Kidney epithelial cell (primary cell): ENCODE measurements around the gene CFAP206. TPM values are rescaled to one million over a fixed set of nuclear protein-coding genes. Genes with fewer than 3 reads are reported as not detected.

Experiments used
- DNase-seq: peaks from one replicate; pipeline ENCODE4 v3.0.0-alpha.2; 2010; ENCODE audit warnings: low read depth
- H3K27me3 ChIP-seq: 2 replicates; pipeline ENCODE4 v1.6.0; 2011; ENCODE audit warnings: low read length; ENCODE audit not compliant: control insufficient read depth, insufficient read depth
- H3K36me3 ChIP-seq: 2 replicates; pipeline ENCODE4 v1.5.1; 2011; ENCODE audit warnings: low read length; ENCODE audit not compliant: control insufficient read depth, insufficient read depth
- H3K4me3 ChIP-seq: 2 replicates; pipeline ENCODE4 v1.5.1; 2011; ENCODE audit warnings: low read depth, mild to moderate bottlenecking, control low read depth, low read length
- total RNA-seq: library from RNA; depleted of rRNA; stranded (reverse); fragments of >200 nt; gene quantifications from 2 replicates; pipeline ENCODE4 v1.2.3, GENCODE V29; 2015
- TF ChIP-seq, protein P1 (sequence below): IDR thresholded peaks from 2 replicates; pipeline ENCODE4 v1.5.1; 2011; ENCODE audit warnings: mild to moderate bottlenecking, moderate library complexity, low read length, control low read depth, inconsistent platforms; ENCODE audit not compliant: insufficient read depth, poor library complexity, severe bottlenecking

Gene CFAP206
- total RNA-seq, 1 donor from 2014 or later, result 0.25 TPM

DNA sequence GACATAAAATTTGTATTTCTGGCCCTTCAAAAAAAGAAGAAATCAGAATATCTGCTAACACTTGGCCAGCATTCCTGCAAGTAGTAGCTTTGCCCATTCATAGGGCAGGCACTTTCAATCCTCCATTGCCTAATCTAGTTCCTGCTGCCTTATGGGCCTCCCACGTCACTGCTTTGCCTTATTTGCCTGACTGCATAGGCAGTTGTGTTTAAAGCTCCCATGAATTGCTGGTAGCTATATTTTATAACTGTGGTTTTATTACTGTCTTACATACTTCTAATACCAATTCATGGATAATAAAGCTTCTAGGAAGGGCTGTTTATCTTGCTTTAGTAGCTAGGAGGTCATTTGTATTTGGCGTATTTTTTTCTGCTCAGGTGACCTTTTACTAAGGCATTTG lies 57.3 kb downstream of the CFAP206 start:
- TF ChIP-seq, protein P1, sequence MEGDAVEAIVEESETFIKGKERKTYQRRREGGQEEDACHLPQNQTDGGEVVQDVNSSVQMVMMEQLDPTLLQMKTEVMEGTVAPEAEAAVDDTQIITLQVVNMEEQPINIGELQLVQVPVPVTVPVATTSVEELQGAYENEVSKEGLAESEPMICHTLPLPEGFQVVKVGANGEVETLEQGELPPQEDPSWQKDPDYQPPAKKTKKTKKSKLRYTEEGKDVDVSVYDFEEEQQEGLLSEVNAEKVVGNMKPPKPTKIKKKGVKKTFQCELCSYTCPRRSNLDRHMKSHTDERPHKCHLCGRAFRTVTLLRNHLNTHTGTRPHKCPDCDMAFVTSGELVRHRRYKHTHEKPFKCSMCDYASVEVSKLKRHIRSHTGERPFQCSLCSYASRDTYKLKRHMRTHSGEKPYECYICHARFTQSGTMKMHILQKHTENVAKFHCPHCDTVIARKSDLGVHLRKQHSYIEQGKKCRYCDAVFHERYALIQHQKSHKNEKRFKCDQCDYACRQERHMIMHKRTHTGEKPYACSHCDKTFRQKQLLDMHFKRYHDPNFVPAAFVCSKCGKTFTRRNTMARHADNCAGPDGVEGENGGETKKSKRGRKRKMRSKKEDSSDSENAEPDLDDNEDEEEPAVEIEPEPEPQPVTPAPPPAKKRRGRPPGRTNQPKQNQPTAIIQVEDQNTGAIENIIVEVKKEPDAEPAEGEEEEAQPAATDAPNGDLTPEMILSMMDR, result no peak
- Histone ChIP-seq H3K36me3 (no peaks in the 10 kb centered on the region), H3K27me3 (no peaks in the 10 kb centered on the region), H3K4me3 (no peak overlapping the region)
- no peak for DNase-seq

DNA sequence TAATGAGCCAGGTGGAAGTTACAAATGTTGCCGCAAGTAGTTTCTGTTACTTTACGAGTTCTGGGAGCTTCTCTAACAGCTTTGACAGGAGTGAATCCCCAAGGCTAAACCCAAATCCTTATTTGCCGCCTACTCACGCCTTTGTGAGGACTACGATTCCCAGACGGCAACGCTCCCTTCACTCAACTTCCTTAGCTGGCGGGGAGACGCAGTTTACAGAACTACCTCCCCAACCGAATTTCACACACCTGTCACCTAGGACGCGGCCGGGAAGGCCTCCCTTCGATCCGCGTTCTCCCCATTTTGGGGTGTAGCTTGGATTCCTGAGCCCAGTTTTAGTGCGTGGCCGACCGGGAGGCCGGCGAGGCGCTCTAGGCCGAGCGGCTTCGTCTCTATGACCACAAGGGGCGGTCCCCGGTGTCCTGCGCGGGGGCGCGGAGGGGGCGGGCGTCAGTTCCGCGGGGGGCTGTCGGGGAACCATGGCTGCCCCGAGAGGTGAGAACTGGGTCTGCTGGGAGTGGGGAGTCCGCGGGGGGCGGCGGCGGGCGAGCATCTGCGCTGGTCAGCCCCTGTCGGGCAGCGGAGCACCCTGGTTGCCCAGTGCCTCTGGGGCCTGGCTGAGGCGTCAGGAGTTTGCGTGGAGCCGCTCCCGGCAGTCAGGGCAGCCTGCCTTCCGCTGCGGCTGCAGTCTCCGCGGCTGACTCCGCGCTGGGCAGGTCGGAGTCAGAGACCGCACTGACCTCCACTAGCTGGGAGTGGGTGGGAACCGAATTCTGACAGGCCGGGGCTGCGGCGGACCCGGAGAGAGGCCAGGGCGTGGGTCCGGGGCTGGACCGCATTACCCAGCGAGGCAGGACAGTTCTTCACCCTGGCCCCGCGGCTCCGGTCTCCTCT lies 65.0 kb downstream of the CFAP206 start, which contains the start of gene SLC35A1:
SLC35A1 (plus strand) TSS at position 450 of the 894 bp plus-strand sequence; CDS start at position 480, 30 bp downstream.
- TF ChIP-seq, protein P1, result no peak
- H3K36me3 ChIP-seq, result no peaks in the 10 kb centered on the region
- no peaks in the 10 kb centered on the region for H3K27me3 ChIP-seq
- peak within 1 kb of the TSS; percentile 94 for H3K4me3 ChIP-seq
- DNase-seq, result peak; percentile 14

DNA sequence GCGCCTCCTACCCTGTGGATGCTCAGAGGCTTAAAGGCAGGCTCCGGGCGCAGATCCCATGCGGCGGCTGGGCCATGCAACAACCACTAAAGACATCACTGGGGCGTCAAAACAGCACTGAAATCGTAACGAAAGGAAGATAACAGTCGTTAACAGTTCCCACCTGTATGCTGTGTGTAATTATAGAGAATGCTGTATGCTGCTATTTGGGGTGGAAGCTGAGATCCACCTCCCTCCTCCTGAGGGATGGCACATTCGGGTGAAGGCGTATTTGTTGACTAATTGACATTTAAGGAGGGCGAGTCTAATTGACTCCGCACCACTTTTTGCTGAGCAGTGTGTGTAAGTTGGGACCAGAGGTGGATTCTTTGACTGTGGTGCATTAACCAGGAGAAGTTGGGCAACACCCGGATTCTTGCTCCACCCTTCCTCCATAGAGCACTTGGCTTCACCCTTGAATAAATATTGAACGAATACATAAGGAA lies 65.7 kb downstream of the CFAP206 start:
- no peaks in the 10 kb centered on the region for H3K27me3 ChIP-seq
- peak overlapping the region; percentile 94 for H3K4me3 ChIP-seq
- DNase-seq, result no peak
- H3K36me3 ChIP-seq, result no peaks in the 10 kb centered on the region
- TF ChIP-seq, protein P1, result no peak

DNA sequence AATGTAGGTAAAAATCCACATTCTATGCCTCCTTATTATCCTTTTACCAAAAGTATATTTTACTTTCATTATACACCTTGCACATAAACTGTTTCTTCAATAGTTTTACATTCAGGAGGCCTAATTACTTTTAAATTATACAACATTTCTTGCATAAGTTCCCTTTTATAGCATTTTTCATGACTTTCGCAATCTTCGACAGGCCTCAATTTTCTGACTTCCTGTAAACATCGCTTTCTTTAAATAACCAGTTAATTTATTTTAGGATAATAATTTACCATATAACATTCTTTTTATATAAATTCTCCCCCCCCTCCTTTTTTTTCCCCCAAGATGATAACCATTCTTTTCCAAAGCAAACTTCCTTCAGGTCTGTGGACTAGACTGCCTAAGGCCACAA lies 74.2 kb downstream of the CFAP206 start:
- TF ChIP-seq, protein P1, result no peak
- no peak overlapping the region for H3K4me3 ChIP-seq
- H3K36me3 ChIP-seq, result no peaks in the 10 kb centered on the region
- H3K27me3 ChIP-seq, result no peaks in the 10 kb centered on the region
- no peak for DNase-seq

DNA sequence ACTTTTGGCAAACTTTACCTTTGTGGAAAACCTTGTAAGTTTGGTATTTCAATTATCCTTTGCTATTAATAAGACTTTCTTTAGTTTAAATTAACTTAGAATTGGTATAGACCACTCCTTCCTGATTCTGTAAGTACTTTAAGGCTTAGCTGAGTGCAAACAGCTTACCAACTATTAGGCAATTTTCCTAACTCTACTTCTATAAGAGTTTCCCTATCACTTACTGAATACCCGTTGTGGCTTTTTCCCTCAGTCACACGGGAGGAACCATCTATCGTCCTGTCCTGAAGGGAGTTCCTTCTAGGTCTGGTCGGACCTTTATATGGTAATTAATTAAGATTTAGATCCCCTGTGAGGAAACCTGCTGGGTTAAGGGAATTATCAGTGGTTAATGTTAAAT lies 74.6 kb downstream of the CFAP206 start:
- no peak overlapping the region for H3K4me3 ChIP-seq
- no peak for DNase-seq
- H3K27me3 ChIP-seq, result no peaks in the 10 kb centered on the region
- TF ChIP-seq, protein P1, result no peak
- no peaks in the 10 kb centered on the region for H3K36me3 ChIP-seq
